Fibroblast of the conjunctiva (primary cell): ENCODE measurements around the gene CLASRP.
"Not testable (repeated sequence)": the region's sequence is repeated elsewhere in the genome, so short reads cannot be mapped to it uniquely, and the experiment has no call there.

Experiments
- DNase-seq: peaks from one replicate; pipeline ENCODE4 v3.0.0-alpha.2; 2010; ENCODE audit warnings: low read depth

The CLASRP gene

GRCh38 chr19:45103508-45104319 lies 64.9 kb downstream of the CLASRP start:
- no peak for DNase-seq

GRCh38 chr19:45104658-45105349 lies 66.0 kb downstream of the CLASRP start:
- no peak for DNase-seq

- not testable (repeated sequence) for DNase-seq
Measured at GRCh38 chr19:45106363-45106762, 67.5 kb downstream of the CLASRP start.

- DNase-seq, result no peak
Measured at GRCh38 chr19:45107621-45108150, 68.8 kb downstream of the CLASRP start.

GRCh38 chr19:45110851-45111266 lies 72.0 kb downstream of the CLASRP start:
- DNase-seq, result no peak

- DNase-seq, result no peak
Measured at GRCh38 chr19:45112111-45112827, 73.4 kb downstream of the CLASRP start.

GRCh38 chr19:45113628-45114027 lies 74.8 kb downstream of the CLASRP start:
- no peak for DNase-seq

- DNase-seq, result no peak
Measured at GRCh38 chr19:45114116-45114515, 75.3 kb downstream of the CLASRP start.

GRCh38 chr19:45115809-45116615 lies 77.2 kb downstream of the CLASRP start:
- DNase-seq, result no peak

- no peak for DNase-seq
Measured at GRCh38 chr19:45117167-45117594, 78.3 kb downstream of the CLASRP start.

GRCh38 chr19:45117671-45118070 lies 78.8 kb downstream of the CLASRP start:
- no peak for DNase-seq

GRCh38 chr19:45118106-45118505 lies 79.3 kb downstream of the CLASRP start:
- no peak for DNase-seq

GRCh38 chr19:45118591-45119355 lies 79.9 kb downstream of the CLASRP start:
- DNase-seq, result not testable (repeated sequence)

GRCh38 chr19:45119582-45119981 lies 80.7 kb downstream of the CLASRP start:
- DNase-seq, result no peak
